ENCODE results near the gene ZNF816.

Gene ZNF816

GRCh38 chr19:53004242-53004641, 41.6 kb upstream of the ZNF816 start:
- TF ChIP-seq, protein P1, sequence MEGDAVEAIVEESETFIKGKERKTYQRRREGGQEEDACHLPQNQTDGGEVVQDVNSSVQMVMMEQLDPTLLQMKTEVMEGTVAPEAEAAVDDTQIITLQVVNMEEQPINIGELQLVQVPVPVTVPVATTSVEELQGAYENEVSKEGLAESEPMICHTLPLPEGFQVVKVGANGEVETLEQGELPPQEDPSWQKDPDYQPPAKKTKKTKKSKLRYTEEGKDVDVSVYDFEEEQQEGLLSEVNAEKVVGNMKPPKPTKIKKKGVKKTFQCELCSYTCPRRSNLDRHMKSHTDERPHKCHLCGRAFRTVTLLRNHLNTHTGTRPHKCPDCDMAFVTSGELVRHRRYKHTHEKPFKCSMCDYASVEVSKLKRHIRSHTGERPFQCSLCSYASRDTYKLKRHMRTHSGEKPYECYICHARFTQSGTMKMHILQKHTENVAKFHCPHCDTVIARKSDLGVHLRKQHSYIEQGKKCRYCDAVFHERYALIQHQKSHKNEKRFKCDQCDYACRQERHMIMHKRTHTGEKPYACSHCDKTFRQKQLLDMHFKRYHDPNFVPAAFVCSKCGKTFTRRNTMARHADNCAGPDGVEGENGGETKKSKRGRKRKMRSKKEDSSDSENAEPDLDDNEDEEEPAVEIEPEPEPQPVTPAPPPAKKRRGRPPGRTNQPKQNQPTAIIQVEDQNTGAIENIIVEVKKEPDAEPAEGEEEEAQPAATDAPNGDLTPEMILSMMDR (IDR thresholded peaks at IDR 0.05; ENCODE audit: extremely low read depth, missing control alignments): no peak
- no peak for DNase-seq (ENCODE audit: low spot score)

DNA sequence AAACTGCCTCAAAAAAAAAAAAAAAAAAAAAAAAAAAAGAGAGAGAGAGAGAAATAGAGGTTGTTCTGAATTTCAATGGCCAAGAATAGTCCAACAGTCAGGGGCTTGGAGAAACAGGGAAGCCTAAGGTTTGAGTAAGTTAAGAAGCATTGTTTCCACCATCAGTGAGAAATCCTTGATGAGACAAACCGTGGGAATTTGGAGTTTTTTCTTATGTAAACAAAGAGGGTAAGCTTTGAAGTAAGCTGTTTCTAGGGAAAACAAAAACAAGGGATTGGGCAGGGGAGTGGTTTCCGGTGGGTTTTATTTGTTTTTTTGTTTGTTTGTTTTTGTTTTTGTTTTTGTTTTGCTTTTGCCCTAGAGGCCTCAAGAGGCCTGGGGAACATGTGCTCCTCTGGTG, 39.8 kb upstream of the ZNF816 start:
- TF ChIP-seq, protein P1 (IDR thresholded peaks at IDR 0.05; ENCODE audit: extremely low read depth, missing control alignments): no peak
- DNase-seq (ENCODE audit: low spot score): no peak

DNA sequence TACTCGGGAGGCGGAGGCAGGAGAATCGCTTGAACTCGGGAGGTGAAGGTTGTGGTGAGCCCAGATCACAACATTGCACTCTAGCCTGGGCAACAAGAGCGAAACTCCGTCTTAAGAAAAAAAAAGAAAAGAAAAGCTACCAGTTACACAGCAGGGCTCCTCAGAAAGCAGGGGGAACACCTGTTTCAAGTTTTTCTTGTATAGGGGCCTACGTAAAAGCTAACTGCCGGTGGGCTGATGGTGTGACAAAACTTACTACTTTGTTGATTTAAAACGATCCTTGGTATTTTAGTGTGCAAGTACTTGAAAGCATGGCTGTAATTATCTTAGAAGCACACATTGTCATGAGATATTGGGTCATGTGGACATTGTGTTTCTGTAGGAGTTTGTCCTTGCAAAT, 35.3 kb upstream of the ZNF816 start:
- no peak for DNase-seq (ENCODE audit: low spot score)
- TF ChIP-seq, protein P1 (IDR thresholded peaks at IDR 0.05; ENCODE audit: extremely low read depth, missing control alignments): no peak

DNA sequence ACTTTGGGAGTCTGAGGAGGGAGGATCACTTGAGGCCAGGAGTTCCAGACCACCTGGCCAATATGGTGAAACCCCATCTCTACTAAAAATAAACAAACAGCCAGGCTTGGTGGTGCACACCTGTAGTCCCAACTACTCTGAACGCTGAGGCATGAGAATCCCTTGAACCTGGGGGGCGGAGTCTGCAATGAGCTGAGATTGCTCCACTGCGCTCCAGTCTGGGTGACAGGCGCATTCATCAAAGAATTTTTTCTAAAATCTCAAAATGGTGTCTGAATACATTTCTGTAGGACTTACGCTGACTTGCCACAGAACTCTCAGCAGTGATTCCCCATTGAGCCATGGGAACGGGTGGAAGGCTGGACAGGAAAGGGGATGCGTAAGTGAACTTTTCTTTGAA, 33.0 kb upstream of the ZNF816 start:
- no peak for DNase-seq (ENCODE audit: low spot score)
- TF ChIP-seq, protein P1 (IDR thresholded peaks at IDR 0.05; ENCODE audit: extremely low read depth, missing control alignments): no peak

DNA sequence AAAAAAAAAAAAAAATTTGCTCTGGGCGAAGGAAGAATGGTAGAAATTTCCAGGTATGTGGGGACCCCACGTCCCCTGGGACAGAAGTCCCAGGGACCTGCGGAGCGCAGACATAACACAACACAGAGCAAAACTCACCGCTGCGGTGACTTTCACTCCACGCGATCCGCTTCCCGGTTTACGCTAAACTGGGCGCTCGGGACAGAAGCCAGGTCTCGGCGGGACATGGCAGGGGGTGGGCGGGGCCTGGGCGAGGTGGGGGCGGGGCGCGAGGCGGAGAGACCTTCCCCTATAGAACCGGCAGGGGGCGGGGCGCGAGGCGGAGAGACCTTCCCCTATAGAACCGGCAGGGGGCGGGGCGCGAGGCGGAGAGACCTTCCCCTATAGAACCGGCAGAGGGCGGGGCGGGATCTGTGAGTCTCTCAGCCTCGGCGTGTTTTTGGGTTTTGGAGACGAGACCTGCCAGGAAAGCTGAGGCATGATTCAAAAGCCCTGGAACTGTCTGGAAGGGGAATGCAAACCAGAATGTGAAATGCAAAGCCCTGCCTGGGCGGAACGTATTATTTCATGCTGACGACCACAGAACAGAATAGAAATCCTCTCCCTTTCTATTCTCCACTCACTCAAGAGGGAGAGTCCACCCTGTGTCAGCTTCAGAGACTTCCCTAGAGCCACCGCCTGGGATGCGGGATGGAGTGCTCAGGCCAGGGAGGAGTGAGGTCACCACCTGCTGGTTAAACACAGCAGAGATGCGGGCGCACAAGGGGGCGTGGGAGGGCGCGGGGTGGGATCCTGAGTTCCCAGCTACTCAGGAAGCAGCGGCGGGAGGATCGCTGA, 30.9 kb upstream of the ZNF816 start:
- DNase-seq (ENCODE audit: low spot score): peak; percentile 69

GRCh38 chr19:52992109-52993004, 29.7 kb upstream of the ZNF816 start:
- TF ChIP-seq, protein P1 (IDR thresholded peaks at IDR 0.05; ENCODE audit: extremely low read depth, missing control alignments): no peak

More for the DNA sequence above, 30.9 kb upstream of the ZNF816 start:
- TF ChIP-seq, protein P1 (IDR thresholded peaks at IDR 0.05; ENCODE audit: extremely low read depth, missing control alignments): peak; percentile 20

DNA sequence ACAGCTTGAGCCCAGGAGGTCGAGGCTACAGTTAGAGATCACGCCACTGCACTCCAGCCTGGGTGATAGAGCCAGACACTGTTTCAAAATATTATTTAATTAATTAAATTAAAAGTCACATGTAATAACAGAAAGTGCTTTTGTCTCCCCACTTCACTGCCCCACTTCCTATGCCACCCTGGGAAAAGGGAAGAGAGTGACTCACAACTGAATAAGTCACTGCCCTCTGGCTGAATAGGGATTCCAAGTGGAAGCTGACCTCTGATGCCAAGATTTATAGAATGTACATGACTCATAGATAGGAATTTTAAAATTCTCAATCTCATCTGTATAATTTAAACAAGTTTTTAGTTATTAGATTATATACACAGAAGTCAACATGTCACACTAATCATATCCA, 28.8 kb upstream of the ZNF816 start:
- TF ChIP-seq, protein P1 (IDR thresholded peaks at IDR 0.05; ENCODE audit: extremely low read depth, missing control alignments): no peak
- no peak for DNase-seq (ENCODE audit: low spot score)

More at GRCh38 chr19:52992109-52993004, 29.7 kb upstream of the ZNF816 start:
- DNase-seq (ENCODE audit: low spot score): no peak
